ENCODE measurements around the gene ZMYM4.

DNA sequence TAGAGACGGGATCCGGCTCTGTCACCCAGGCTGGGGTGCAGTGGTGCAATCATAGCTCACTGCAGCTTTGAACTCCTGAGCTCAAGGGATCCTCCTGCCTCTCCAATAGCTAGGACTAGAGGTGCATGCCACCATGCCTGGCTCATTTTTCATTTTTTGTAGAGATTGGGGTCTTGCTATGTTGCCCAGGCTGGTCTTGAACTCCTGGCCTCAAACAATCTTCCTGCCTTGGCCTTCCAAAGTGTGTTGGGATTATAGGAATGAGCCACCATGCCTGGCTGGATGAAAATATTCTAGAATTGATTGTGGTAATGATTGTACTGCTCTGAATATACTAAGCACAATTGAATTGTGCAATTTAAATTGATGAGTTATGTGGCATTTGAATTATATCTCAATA is 21.9 kb downstream of the ZMYM4 start:
- TF ChIP-seq, protein P1, sequence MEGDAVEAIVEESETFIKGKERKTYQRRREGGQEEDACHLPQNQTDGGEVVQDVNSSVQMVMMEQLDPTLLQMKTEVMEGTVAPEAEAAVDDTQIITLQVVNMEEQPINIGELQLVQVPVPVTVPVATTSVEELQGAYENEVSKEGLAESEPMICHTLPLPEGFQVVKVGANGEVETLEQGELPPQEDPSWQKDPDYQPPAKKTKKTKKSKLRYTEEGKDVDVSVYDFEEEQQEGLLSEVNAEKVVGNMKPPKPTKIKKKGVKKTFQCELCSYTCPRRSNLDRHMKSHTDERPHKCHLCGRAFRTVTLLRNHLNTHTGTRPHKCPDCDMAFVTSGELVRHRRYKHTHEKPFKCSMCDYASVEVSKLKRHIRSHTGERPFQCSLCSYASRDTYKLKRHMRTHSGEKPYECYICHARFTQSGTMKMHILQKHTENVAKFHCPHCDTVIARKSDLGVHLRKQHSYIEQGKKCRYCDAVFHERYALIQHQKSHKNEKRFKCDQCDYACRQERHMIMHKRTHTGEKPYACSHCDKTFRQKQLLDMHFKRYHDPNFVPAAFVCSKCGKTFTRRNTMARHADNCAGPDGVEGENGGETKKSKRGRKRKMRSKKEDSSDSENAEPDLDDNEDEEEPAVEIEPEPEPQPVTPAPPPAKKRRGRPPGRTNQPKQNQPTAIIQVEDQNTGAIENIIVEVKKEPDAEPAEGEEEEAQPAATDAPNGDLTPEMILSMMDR (IDR thresholded peaks at IDR 0.05): no peak
- TF ChIP-seq POLR2AphosphoS5 (IDR thresholded peaks at IDR 0.05; ENCODE audit: insufficient read depth in 1 of 2, low read depth in 1 of 2) (no peak), POLR2A (IDR thresholded peaks at IDR 0.05) (no peak)
